Subcutaneous adipose tissue (tissue), 4 donors: Measurements from ENCODE around the gene FABP6. TPM values are rescaled to one million over a fixed set of nuclear protein-coding genes. Genes with fewer than 3 reads are reported as not detected.

Experiments used
- CTCF ChIP-seq: fragments of 450-650 bp; IDR thresholded peaks from one replicate; pipeline ENCODE4 v1.5.1; 2016; ENCODE audit warnings: low read depth, mild to moderate bottlenecking, control low read depth, antibody characterized with exemption, moderate library complexity
- total RNA-seq, 4 donors: library from RNA; depleted of rRNA; stranded (reverse); fragments of >200 nt; gene quantifications; one replicate each; pipeline ENCODE4 v1.1.0, GENCODE V29; 2016

Gene FABP6
- total RNA-seq, 4 donors from 2014 or later = not detected

GRCh38 chr5:160230686-160231527 lies 1.6 kb downstream of the FABP6 start:
- no peak for TF ChIP-seq CTCF

GRCh38 chr5:160231783-160232342 lies 2.6 kb downstream of the FABP6 start:
- TF ChIP-seq CTCF = no peak

DNA sequence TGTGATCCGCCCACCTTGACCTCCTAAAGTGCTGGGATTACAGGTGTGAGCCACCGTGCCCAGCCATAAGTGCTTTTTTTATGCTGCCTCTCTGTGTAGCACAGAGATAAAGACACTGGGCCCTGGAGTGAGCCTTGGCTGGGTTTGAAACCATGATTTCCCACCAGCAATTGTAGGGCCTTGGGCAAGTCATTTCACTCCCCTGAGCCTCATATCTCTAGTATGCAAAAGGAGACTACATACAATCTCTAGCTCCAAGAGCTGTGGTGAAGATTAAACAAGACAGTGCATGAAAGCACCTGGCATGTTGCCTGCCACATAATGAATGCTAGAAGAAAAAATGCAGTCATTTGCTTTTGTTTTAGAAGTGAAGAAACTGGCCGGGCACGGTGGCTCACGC lies 3.9 kb downstream of the FABP6 start:
- TF ChIP-seq CTCF = no peak

- no peak for TF ChIP-seq CTCF
These were observed 6.4 kb downstream of the FABP6 start for GRCh38 chr5:160235731-160236130.

DNA sequence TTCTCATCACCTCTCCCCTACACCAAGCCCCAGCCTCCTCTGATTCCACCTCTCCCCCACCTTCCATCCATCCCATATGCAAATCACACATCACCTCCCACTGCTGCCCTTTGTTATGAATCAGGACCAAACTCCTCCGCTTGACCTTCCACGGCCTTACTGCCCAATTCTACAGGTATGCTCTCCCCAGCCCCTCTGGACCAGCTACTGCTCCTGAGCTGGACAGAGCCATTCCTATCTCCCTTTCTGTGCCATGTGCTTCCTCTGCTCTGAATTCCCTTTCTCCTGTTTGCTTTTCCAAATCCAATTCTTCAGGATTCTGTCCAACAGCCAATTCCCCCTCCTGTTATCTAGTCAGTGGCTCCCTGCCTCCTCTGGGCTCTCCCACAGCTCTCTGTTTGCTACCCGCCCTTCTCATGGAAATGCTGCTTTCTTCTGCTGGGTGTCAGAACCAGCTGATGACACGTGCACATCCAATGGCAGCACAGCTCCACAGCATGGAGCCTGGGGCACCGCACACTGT lies 8.3 kb downstream of the FABP6 start:
- TF ChIP-seq CTCF = no peak

GRCh38 chr5:160240350-160240749 lies 11.0 kb downstream of the FABP6 start:
- no peak for TF ChIP-seq CTCF

- TF ChIP-seq CTCF = no peak
These were observed 12.8 kb downstream of the FABP6 start for GRCh38 chr5:160242145-160242544.
